Uterine smooth muscle cell (primary cell): Measurements from ENCODE around the gene COX15. TPM values are rescaled to one million over a fixed set of nuclear protein-coding genes. Genes with fewer than 3 reads are reported as not detected.

Source experiments
- total RNA-seq: library from RNA; depleted of rRNA; stranded (reverse); fragments of >200 nt; gene quantifications from 2 replicates; pipeline ENCODE4 v1.2.3, GENCODE V29; 2014

COX15 gene
- 33.0 and 38.2 TPM in 2 replicates for total RNA-seq

DNA sequence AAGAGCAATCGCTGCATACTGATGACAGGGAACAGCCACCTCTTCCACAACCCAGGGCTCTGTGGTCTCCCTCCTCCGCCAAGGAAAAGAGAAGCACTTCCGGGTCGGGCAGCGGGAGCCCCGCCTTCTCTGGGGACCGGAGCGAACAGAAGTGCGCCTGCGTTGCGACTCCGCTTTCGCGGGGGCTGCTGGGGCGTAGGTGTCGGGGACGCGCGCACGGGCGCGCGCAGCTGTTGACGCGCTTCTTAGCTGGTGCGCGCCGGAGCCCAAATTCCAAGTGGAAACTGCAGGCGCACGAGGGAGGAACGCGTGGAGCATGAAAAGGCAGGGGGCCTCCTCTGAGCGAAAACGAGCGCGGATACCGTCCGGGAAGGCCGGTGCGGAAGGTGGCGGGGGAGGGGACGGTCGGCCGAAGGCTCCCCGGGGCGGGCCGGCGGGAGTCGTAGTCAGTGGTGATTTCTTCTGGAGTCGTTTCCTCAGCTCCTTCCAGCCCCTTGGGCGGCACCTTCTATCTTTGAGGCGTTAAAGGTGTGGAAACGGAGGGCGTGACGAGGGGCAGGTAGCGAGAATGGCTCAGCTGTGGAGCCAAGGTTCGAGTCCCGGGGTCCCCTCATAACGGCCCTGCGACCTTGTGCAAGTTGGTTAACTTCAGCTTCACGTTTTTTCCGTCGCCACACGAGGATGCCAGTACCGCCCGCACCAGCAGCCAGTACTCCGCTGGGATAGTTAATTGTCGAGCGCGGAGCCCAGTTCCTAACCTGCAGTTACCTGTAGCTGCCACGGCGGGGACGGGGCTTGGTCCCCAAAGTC lies at the start of gene COX15, which contains the start of gene CUTC:
COX15 (minus strand) TSS at position 95 of the 810 bp plus-strand sequence; CDS start at position 17, 78 bp downstream.
CUTC (plus strand) TSS at position 202 of the 810 bp plus-strand sequence; CDS start at position 317, 115 bp downstream.

Other genes with a start within 250 kb of the COX15 start
- gene NKX2-3, start 199.2 kb downstream of the COX15 start, total RNA-seq = not detected in 2 replicates
- 18.8 and 22.4 TPM in 2 replicates for gene SLC25A28, start 111.7 kb downstream of the COX15 start, total RNA-seq
- gene ENTPD7, start 72.6 kb downstream of the COX15 start, total RNA-seq = 32.5 and 42.4 TPM in 2 replicates
- 30.7 and 42.4 TPM in 2 replicates for gene CUTC, start 107 bp upstream of the COX15 start, total RNA-seq
- 0.55 and 0.75 TPM in 2 replicates for gene ABCC2, start 50.5 kb upstream of the COX15 start, total RNA-seq